H9 (cell line): Measurements from ENCODE around the gene HSPB8. TPM values are rescaled to one million over a fixed set of nuclear protein-coding genes. Genes with fewer than 3 reads are reported as not detected.

Experiments
- DNase-seq: peaks from one replicate; pipeline ENCODE4 v3.0.0-alpha.2; 2017
- H2AFZ ChIP-seq: one replicate; pipeline ENCODE4 v1.6.1; 2013; ENCODE audit warnings: mild to moderate bottlenecking, low read length, control low read depth, moderate library complexity
- H2AK5ac ChIP-seq: 2 replicates; pipeline ENCODE4 v1.6.1; 2013; ENCODE audit warnings: low read length, control low read depth, mixed read lengths; ENCODE audit not compliant: insufficient read length
- H2BK120ac ChIP-seq: one replicate; pipeline ENCODE4 v1.6.1; 2013; ENCODE audit warnings: low read depth, mild to moderate bottlenecking, low read length, control low read depth, inconsistent platforms; ENCODE audit not compliant: poor library complexity, severe bottlenecking
- H2BK12ac ChIP-seq: 2 replicates; pipeline ENCODE4 v1.6.1; 2013; ENCODE audit warnings: low read length, control low read depth, mixed read lengths, low read depth; ENCODE audit not compliant: insufficient read length
- H2BK15ac ChIP-seq: 2 replicates; pipeline ENCODE4 v1.6.1; 2013; ENCODE audit warnings: low read depth, low read length, control low read depth
- H2BK20ac ChIP-seq: one replicate; pipeline ENCODE4 v1.6.1; 2013; ENCODE audit warnings: low read depth, mild to moderate bottlenecking, low read length, control low read depth, inconsistent platforms; ENCODE audit not compliant: poor library complexity, severe bottlenecking
- H2BK5ac ChIP-seq: 2 replicates; pipeline ENCODE4 v1.6.1; 2013; ENCODE audit warnings: low read length, control low read depth, mixed read lengths; ENCODE audit not compliant: insufficient read length
- H3K14ac ChIP-seq: 2 replicates; pipeline ENCODE4 v1.6.1; 2013; ENCODE audit warnings: low read length, control low read depth; ENCODE audit not compliant: insufficient read depth
- H3K18ac ChIP-seq: 2 replicates; pipeline ENCODE4 v1.6.1; 2013; ENCODE audit warnings: low read depth, mild to moderate bottlenecking, mixed read lengths, low read length, control low read depth; ENCODE audit not compliant: insufficient read length
- H3K23ac ChIP-seq: 2 replicates; pipeline ENCODE4 v1.6.1; 2013; ENCODE audit warnings: low read length, control low read depth, mixed read lengths, low read depth; ENCODE audit not compliant: insufficient read length
- H3K23me2 ChIP-seq: 2 replicates; pipeline ENCODE4 v1.6.1; 2013; ENCODE audit warnings: low read depth, mild to moderate bottlenecking, mixed read lengths, low read length, control low read depth; ENCODE audit not compliant: insufficient read length, poor library complexity, severe bottlenecking
- H3K27ac ChIP-seq: 2 replicates; pipeline ENCODE4 v1.5.1; 2013; ENCODE audit warnings: low read length, control low read depth, mixed read lengths, low read depth; ENCODE audit not compliant: insufficient read length
- H3K27me3 ChIP-seq: 2 replicates; pipeline ENCODE4 v1.6.1; 2013; ENCODE audit warnings: low read length, control low read depth, inconsistent platforms; ENCODE audit not compliant: insufficient read depth
- H3K4ac ChIP-seq: 2 replicates; pipeline ENCODE4 v1.6.1; 2013; ENCODE audit warnings: low read depth, mild to moderate bottlenecking, control low read depth, inconsistent platforms, low read length, moderate library complexity
- H3K4me1 ChIP-seq: 2 replicates; pipeline ENCODE4 v1.6.1; 2013; ENCODE audit warnings: low read length, control low read depth, inconsistent platforms; ENCODE audit not compliant: insufficient read depth
- H3K4me2 ChIP-seq: 2 replicates; pipeline ENCODE4 v1.6.1; 2013; ENCODE audit warnings: low read length, control low read depth, mixed read lengths; ENCODE audit not compliant: insufficient read length, insufficient read depth
- H3K56ac ChIP-seq: 2 replicates; pipeline ENCODE4 v1.6.1; 2013; ENCODE audit warnings: low read depth, mild to moderate bottlenecking, mixed read lengths, low read length, control low read depth; ENCODE audit not compliant: insufficient read length
- H3K79me1 ChIP-seq: 2 replicates; pipeline ENCODE4 v1.6.1; 2013; ENCODE audit warnings: low read depth, mild to moderate bottlenecking, moderate library complexity, low read length, control low read depth, inconsistent platforms; ENCODE audit not compliant: insufficient read depth, poor library complexity, severe bottlenecking
- H3K79me2 ChIP-seq: 2 replicates; pipeline ENCODE4 v1.6.1; 2013; ENCODE audit warnings: low read length, control low read depth, inconsistent platforms; ENCODE audit not compliant: insufficient read depth
- H3K9ac ChIP-seq: 2 replicates; pipeline ENCODE4 v1.6.1; 2013; ENCODE audit warnings: low read length, control low read depth, mixed read lengths; ENCODE audit not compliant: insufficient read length; ENCODE audit errors: extremely low read depth
- H3K9me3 ChIP-seq: one replicate; pipeline ENCODE4 v1.6.1; 2013; ENCODE audit warnings: low read depth, low read length, inconsistent platforms; ENCODE audit not compliant: control insufficient read depth
- H3T11ph ChIP-seq: one replicate; pipeline ENCODE4 v1.6.1; 2013; ENCODE audit warnings: mild to moderate bottlenecking, low read length, control low read depth, inconsistent platforms
- H4K20me1 ChIP-seq: one replicate; pipeline ENCODE4 v1.6.1; 2013; ENCODE audit not compliant: control insufficient read depth, insufficient read length, insufficient read depth
- H4K5ac ChIP-seq: 2 replicates; pipeline ENCODE4 v1.6.1; 2013; ENCODE audit warnings: low read depth, mild to moderate bottlenecking, mixed read lengths, low read length, control low read depth; ENCODE audit not compliant: insufficient read length
- H4K8ac ChIP-seq: replicated peaks from 2 replicates; pipeline ENCODE4 v1.6.1; 2013; ENCODE audit warnings: low read length, control low read depth, mixed read lengths, low read depth; ENCODE audit not compliant: insufficient read length
- H4K91ac ChIP-seq: 2 replicates; pipeline ENCODE4 v1.6.1; 2013; ENCODE audit warnings: low read depth, mild to moderate bottlenecking, moderate library complexity, mixed read lengths, low read length, control low read depth; ENCODE audit not compliant: insufficient read length
- H3K27ac Mint-ChIP-seq, 3 experiments: 2 replicates in 2 of 3; 3 replicates in 1 of 3; pipeline ENCODE4 v1.8.0; 2020 to 2021; ENCODE audit warnings: mixed read lengths in 3 of 3, mild to moderate bottlenecking in 1 of 3, moderate library complexity in 1 of 3
- H3K27me3 Mint-ChIP-seq: 2 replicates; pipeline ENCODE4 v1.8.0; 2021; ENCODE audit warnings: low read depth, mild to moderate bottlenecking, moderate library complexity, mixed read lengths
- H3K36me3 Mint-ChIP-seq, 3 experiments: 2 replicates in 2 of 3; 3 replicates in 1 of 3; pipeline ENCODE4 v1.8.0; 2020 to 2021; ENCODE audit warnings: low read depth in 3 of 3, mixed read lengths in 3 of 3; ENCODE audit not compliant: insufficient read depth in 1 of 3
- H3K4me1 Mint-ChIP-seq, 2 experiments: 2 replicates each; pipeline ENCODE4 v1.8.0; 2020; ENCODE audit warnings: mixed read lengths in 2 of 2
- H3K4me3 Mint-ChIP-seq, 2 experiments: 2 replicates in 1 of 2; 3 replicates in 1 of 2; pipeline ENCODE4 v1.8.0; 2020 to 2021; ENCODE audit warnings: mild to moderate bottlenecking in 2 of 2, mixed read lengths in 2 of 2, moderate library complexity in 1 of 2
- H3K9me3 Mint-ChIP-seq, 2 experiments: 2 replicates in 1 of 2; 3 replicates in 1 of 2; pipeline ENCODE4 v1.8.0; 2020; ENCODE audit warnings: mild to moderate bottlenecking in 2 of 2, mixed read lengths in 2 of 2, moderate library complexity in 1 of 2
- WGBS: extraction: QIAGEN DNeasy Blood & Tissue Kit; methylation state at CpG from one replicate; pipeline ENCODE4 v1.1.7; 2013; ENCODE audit warnings: missing lambda C conversion rate, low lambda C conversion rate, mixed read lengths; ENCODE audit not compliant: insufficient read length; ENCODE audit errors: extremely low coverage; 5-methylcytosine and 5-hydroxymethylcytosine counted together
- total RNA-seq: library from RNA; stranded (reverse); gene quantifications from 2 replicates; pipeline ENCODE4 v1.2.1, GENCODE V29; 2021
- TF ChIP-seq, protein P1 (sequence below): fragments of 200-600 bp; sonication (generic); conservative IDR thresholded peaks from 3 replicates; pipeline ENCODE4 v1.8.0; 2021; ENCODE audit warnings: antibody characterized with exemption, mild to moderate bottlenecking

Gene HSPB8
- total RNA-seq, 1 experiment from 2014 or later, result 3.0 TPM

DNA sequence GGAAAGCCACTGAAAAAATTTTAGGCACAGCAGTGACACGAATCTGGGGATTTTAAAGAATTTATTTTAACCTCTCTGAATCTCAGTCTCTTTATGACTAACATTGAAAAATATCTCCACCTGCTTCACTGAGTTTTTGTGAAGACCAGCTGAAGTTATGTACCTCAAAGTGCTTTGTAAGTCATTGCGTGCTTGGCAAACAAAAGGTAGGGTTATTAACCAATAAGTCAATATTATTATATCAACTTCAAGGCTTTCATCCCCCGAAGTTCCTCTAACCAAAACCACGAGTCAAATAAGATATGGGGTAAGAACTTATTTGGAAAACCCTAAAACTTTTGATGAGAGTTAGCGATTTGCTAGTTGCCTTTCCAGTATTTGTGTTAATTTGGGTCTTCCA, 62.3 kb downstream of the HSPB8 start:
- WGBS, result no CpG with 5 or more reads among the region's 5 CpGs
- Histone ChIP-seq H3K27ac (no peak overlapping the region), H3K4me1 (peaks cover 7% of the 10 kb centered on the region; the same call in 1 of the 2 replicates), H2BK12ac (no peak overlapping the region), H2AK5ac (no peak overlapping the region), H3K79me1 (no peaks in the 10 kb centered on the region), H4K91ac (no peak overlapping the region), H2BK15ac (no peak overlapping the region), H3K27me3 (no peaks in the 10 kb centered on the region), H3K79me2 (no peaks in the 10 kb centered on the region), H3K56ac (no peak overlapping the region), H3K9me3 (no peaks in the 10 kb centered on the region), H3K23me2 (no peaks in the 10 kb centered on the region), H2BK20ac (no peak overlapping the region), H4K5ac (no peak overlapping the region), H3K4ac (no peak overlapping the region), H3T11ph (no peak overlapping the region), H2AFZ (no peak overlapping the region), H3K4me2 (no peak overlapping the region), H3K14ac (no peak overlapping the region), H4K20me1 (no peaks in the 10 kb centered on the region), H2BK5ac (no peak overlapping the region), H4K8ac (no peak overlapping the region), H3K23ac (no peak overlapping the region), H2BK120ac (no peak overlapping the region), H3K9ac (no peak overlapping the region), H3K18ac (no peak overlapping the region)
- Mint-ChIP-seq H3K4me1 (peaks cover 24 to 35% of the 10 kb centered on the region in 2 experiments), H3K27me3 (no peaks in the 10 kb centered on the region), H3K9me3 (no peaks in the 10 kb centered on the region), H3K4me3 (no peak overlapping the region), H3K36me3 (peaks cover 0 to 1% (median 0%) of the 10 kb centered on the region in 3 experiments; a peak in 2 of 7 replicates), H3K27ac (no peak overlapping the region)
- no peak for DNase-seq
- TF ChIP-seq, protein P1, sequence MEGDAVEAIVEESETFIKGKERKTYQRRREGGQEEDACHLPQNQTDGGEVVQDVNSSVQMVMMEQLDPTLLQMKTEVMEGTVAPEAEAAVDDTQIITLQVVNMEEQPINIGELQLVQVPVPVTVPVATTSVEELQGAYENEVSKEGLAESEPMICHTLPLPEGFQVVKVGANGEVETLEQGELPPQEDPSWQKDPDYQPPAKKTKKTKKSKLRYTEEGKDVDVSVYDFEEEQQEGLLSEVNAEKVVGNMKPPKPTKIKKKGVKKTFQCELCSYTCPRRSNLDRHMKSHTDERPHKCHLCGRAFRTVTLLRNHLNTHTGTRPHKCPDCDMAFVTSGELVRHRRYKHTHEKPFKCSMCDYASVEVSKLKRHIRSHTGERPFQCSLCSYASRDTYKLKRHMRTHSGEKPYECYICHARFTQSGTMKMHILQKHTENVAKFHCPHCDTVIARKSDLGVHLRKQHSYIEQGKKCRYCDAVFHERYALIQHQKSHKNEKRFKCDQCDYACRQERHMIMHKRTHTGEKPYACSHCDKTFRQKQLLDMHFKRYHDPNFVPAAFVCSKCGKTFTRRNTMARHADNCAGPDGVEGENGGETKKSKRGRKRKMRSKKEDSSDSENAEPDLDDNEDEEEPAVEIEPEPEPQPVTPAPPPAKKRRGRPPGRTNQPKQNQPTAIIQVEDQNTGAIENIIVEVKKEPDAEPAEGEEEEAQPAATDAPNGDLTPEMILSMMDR, result no peak
